Epithelial cell of proximal tubule (primary cell): ENCODE results near the gene TMC3. TPM values are rescaled to one million over a fixed set of nuclear protein-coding genes. Genes with fewer than 3 reads are reported as not detected.

Source experiments
- DNase-seq: peaks from one replicate; pipeline ENCODE4 v3.0.0-alpha.2; 2011; ENCODE audit warnings: low read depth
- H3K4me3 ChIP-seq: 2 replicates; pipeline ENCODE4 v1.5.1; 2011; ENCODE audit warnings: low read depth, mild to moderate bottlenecking, low read length
- CTCF ChIP-seq: conservative IDR thresholded peaks from 2 replicates; pipeline ENCODE4 v1.5.1; 2012; ENCODE audit warnings: low read depth, mild to moderate bottlenecking, low read length
- total RNA-seq: library from RNA; depleted of rRNA; stranded (reverse); fragments of >200 nt; gene quantifications from 2 replicates; pipeline ENCODE4 v1.2.3, GENCODE V29; 2015

Gene TMC3
- total RNA-seq, 1 donor from 2014 or later, result not detected

- no peak overlapping the region for H3K4me3 ChIP-seq
- TF ChIP-seq CTCF, result no peak
- DNase-seq, result no peak
Observed at GRCh38 chr15:81411969-81412633, 38.1 kb upstream of the TMC3 start.

- H3K4me3 ChIP-seq, result no peak overlapping the region
- DNase-seq, result no peak
- TF ChIP-seq CTCF, result no peak
Observed at GRCh38 chr15:81411051-81411450, 37.0 kb upstream of the TMC3 start.

GRCh38 chr15:81410318-81410753 lies 36.3 kb upstream of the TMC3 start:
- peak; percentile 65 for TF ChIP-seq CTCF
- peak; percentile 22 for DNase-seq
- no peak overlapping the region for H3K4me3 ChIP-seq

- TF ChIP-seq CTCF, result no peak
- DNase-seq, result no peak
- H3K4me3 ChIP-seq, result no peak overlapping the region
Observed at GRCh38 chr15:81407718-81408117, 33.7 kb upstream of the TMC3 start.

GRCh38 chr15:81407176-81407575 lies 33.2 kb upstream of the TMC3 start:
- TF ChIP-seq CTCF, result no peak
- no peak overlapping the region for H3K4me3 ChIP-seq
- no peak for DNase-seq

GRCh38 chr15:81400640-81401236 lies 26.7 kb upstream of the TMC3 start:
- DNase-seq, result peak; percentile 27
- no peak overlapping the region for H3K4me3 ChIP-seq
- TF ChIP-seq CTCF, result peak; percentile 82
